HFFc6 (cell line): Measurements from ENCODE around the gene MBLAC1. TPM values are rescaled to one million over a fixed set of nuclear protein-coding genes. Genes with fewer than 3 reads are reported as not detected.
A peak's percentile ranks its signal among the peaks of the same experiment; 100 is the strongest.

Source experiments
- DNase-seq: peaks from one replicate; pipeline ENCODE4 v3.0.0-alpha.2; 2018
- H3K27ac Mint-ChIP-seq: 2 replicates; pipeline ENCODE4 v1.8.0; 2020; ENCODE audit warnings: mild to moderate bottlenecking, mixed read lengths
- H3K27me3 Mint-ChIP-seq: 2 replicates; pipeline ENCODE4 v1.8.0; 2021; ENCODE audit warnings: mild to moderate bottlenecking, moderate library complexity, mixed read lengths; ENCODE audit not compliant: insufficient read depth
- H3K36me3 Mint-ChIP-seq: 2 replicates; pipeline ENCODE4 v1.8.0; 2021; ENCODE audit warnings: low read depth, mixed read lengths
- H3K4me1 Mint-ChIP-seq: 2 replicates; pipeline ENCODE4 v1.8.0; 2020; ENCODE audit warnings: low read depth, mixed read lengths
- H3K4me3 Mint-ChIP-seq: 2 replicates; pipeline ENCODE4 v1.8.0; 2020; ENCODE audit warnings: mild to moderate bottlenecking, moderate library complexity, mixed read lengths
- H3K9me3 Mint-ChIP-seq: 2 replicates; pipeline ENCODE4 v1.8.0; 2020; ENCODE audit warnings: mild to moderate bottlenecking, mixed read lengths
- long read RNA-seq: library from polyadenylated mRNA; unstranded; transcript quantifications from one replicate; pipeline ENCODE4 v2.0.0, GENCODE V29; 2019
- total RNA-seq, 6 experiments: library from RNA; stranded (reverse); fragmentation: NEBNext Ultra II Directional; extraction: Animal tissue kit (Norgen Biotek cat#: 25700); gene quantifications; 2 replicates in 1 of 6; 3 replicates in 5 of 6; pipeline ENCODE4 v1.2.3, GENCODE V29; 2021
- TF ChIP-seq, protein P1 (sequence below): fragments of 200-600 bp; sonication (generic); IDR thresholded peaks from 2 replicates; pipeline ENCODE4 v1.5.0; 2021; ENCODE audit warnings: antibody characterized with exemption, mild to moderate bottlenecking

MBLAC1 gene
- 1 to 10 TPM; 2.3 to 3.0 (median 2.5) TPM for total RNA-seq
- long read RNA-seq, partial matches to known transcripts = 0 of 1 reads
- long read RNA-seq, other reads (novel, unspliced or antisense) = 1 of 1 reads

GRCh38 chr7:100126931-100127865, at the start of gene MBLAC1:
Gene MBLAC1 (plus strand): TSS chr7:100126967. CDS start chr7:100127396, 429 bp downstream.
- peak; percentile 84 for DNase-seq
- Mint-ChIP-seq H3K4me3 (peak within 1 kb of the TSS; percentile 99), H3K9me3 (no peaks in the 10 kb centered on the region), H3K27ac (peak within 1 kb of the TSS; percentile 99), H3K36me3 (peaks cover 6% of the 10 kb centered on the region; the same call in 1 of the 2 replicates), H3K4me1 (peaks cover 15% of the 10 kb centered on the region), H3K27me3 (peaks cover 6% of the 10 kb centered on the region)
- TF ChIP-seq, protein P1, sequence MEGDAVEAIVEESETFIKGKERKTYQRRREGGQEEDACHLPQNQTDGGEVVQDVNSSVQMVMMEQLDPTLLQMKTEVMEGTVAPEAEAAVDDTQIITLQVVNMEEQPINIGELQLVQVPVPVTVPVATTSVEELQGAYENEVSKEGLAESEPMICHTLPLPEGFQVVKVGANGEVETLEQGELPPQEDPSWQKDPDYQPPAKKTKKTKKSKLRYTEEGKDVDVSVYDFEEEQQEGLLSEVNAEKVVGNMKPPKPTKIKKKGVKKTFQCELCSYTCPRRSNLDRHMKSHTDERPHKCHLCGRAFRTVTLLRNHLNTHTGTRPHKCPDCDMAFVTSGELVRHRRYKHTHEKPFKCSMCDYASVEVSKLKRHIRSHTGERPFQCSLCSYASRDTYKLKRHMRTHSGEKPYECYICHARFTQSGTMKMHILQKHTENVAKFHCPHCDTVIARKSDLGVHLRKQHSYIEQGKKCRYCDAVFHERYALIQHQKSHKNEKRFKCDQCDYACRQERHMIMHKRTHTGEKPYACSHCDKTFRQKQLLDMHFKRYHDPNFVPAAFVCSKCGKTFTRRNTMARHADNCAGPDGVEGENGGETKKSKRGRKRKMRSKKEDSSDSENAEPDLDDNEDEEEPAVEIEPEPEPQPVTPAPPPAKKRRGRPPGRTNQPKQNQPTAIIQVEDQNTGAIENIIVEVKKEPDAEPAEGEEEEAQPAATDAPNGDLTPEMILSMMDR = peak; percentile 8; the same call in 1 of the 2 replicates

DNA sequence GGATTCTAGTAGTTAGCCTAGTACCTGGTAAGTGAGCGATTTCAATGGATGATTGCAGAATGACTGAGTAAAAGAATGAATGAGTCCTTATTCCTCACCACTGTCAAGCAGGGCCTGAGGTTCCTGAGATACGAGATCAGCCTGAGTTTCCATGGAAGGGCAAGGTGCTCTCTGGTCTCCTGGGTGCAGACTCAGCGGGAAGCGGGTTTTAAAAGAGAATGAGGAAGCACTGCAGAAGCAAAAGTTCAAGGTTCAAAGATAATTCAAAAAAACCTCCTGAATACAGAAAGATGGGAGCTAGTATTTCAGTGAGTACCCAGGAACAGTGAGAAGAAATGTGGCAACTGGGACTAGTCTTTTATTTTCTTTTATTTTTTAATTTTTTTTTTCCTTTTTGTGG, 49.6 kb upstream of the MBLAC1 start:
- peaks cover 25% of the 10 kb centered on the region for H3K4me1 Mint-ChIP-seq
- H3K4me3 Mint-ChIP-seq = no peak overlapping the region
- no peak for DNase-seq
- H3K27ac Mint-ChIP-seq = no peak overlapping the region
- peaks cover under 1% of the 10 kb centered on the region; the same call in 1 of the 2 replicates for H3K27me3 Mint-ChIP-seq
- TF ChIP-seq, protein P1 = no peak
- H3K9me3 Mint-ChIP-seq = peaks cover 18% of the 10 kb centered on the region
- peaks cover 72% of the 10 kb centered on the region for H3K36me3 Mint-ChIP-seq

DNA sequence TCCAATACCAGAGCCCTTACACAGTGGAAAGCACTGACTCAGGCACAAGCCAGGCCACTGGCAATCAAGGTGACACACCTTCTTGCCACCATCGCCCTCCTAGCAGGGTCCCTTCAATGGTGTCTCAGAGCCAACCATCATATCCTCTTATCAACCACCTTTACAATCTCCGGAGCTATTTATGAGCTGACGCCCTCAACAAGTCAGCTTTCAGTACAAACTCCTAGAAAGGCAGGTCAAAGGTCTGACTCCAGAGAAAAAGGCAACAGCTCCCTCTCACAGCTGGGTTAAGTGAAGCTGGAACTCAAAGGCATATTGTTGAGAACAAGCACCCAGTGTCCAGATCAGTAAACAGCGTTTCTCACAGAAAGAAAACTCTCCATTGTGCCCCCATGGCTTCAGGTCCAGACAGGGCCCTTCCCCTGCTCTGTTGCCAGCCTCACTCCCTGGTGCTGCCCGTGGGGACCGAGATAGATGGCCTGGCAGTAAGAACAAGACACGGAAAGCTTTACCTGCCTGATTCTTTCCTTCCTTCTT, 47.7 kb upstream of the MBLAC1 start:
- TF ChIP-seq, protein P1 = no peak
- H3K4me1 Mint-ChIP-seq = peaks cover 34% of the 10 kb centered on the region
- no peaks in the 10 kb centered on the region; the same call in none of the 2 replicates for H3K9me3 Mint-ChIP-seq
- peak overlapping the region; percentile 53; the same call in 1 of the 2 replicates for H3K27ac Mint-ChIP-seq
- peak overlapping the region; percentile 10; the same call in 1 of the 2 replicates for H3K4me3 Mint-ChIP-seq
- H3K27me3 Mint-ChIP-seq = no peaks in the 10 kb centered on the region
- H3K36me3 Mint-ChIP-seq = peaks cover 53% of the 10 kb centered on the region
- DNase-seq = no peak

- Mint-ChIP-seq H3K9me3 (no peaks in the 10 kb centered on the region; the same call in 1 of the 2 replicates), H3K36me3 (peaks cover 34% of the 10 kb centered on the region), H3K4me1 (peaks cover 41% of the 10 kb centered on the region), H3K27ac (peak overlapping the region; percentile 87), H3K4me3 (peak overlapping the region; percentile 97), H3K27me3 (no peaks in the 10 kb centered on the region)
- DNase-seq = no peak
- TF ChIP-seq, protein P1 = no peak
These were observed 45.7 kb upstream of the MBLAC1 start for GRCh38 chr7:100080907-100081534.

DNA sequence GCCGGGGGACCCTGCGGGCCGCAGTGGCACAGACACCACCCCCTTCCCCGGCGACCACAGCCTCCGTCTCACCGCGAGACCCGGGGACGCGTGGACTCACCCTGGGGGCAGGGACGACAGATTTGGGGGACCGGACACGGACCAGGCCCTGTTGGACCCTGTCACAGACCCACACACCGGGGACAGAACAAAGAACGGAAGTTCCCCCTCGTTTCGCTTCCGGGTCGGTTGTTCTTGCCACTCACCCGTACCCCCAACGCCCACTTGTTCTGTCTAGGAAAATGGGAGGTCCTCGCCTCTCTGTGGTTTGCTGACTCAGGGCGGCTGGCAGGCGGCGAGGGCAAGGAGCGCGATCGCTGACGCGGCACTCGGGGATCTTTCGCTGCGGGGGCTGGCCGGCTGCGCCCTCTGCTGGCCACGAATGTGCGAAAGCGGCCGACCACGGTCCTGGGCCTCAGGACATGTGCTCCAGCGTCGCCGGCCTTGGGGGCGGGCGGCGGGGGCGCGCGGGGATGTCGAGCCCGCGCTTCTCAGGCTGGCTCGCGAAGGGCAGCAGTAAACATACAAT, 45.1 kb upstream of the MBLAC1 start, which contains the start of gene ZNF3:
TSS of gene ZNF3 (minus strand) at position 189 of the 568 bp plus-strand sequence. CDS start 4,366 bp downstream, outside the sequence.
- TF ChIP-seq, protein P1 = peak; percentile 98
- peak; percentile 99 for DNase-seq
- Mint-ChIP-seq H3K9me3 (no peaks in the 10 kb centered on the region), H3K4me1 (peaks cover 45% of the 10 kb centered on the region), H3K27me3 (no peaks in the 10 kb centered on the region), H3K27ac (peak within 1 kb of the TSS; percentile 87), H3K4me3 (peak within 1 kb of the TSS; percentile 97), H3K36me3 (peaks cover 28% of the 10 kb centered on the region)
